BE2C (cell line): ENCODE measurements around the gene TIMM50.
"Not testable (repeated sequence)": the region's sequence is repeated elsewhere in the genome, so short reads cannot be mapped to it uniquely, and the experiment has no call there.

Experiments used
- DNase-seq: peaks from one replicate; pipeline ENCODE4 v3.0.0-alpha.2; 2020
- H3K27me3 ChIP-seq: fragments of 250-450 bp; sonication (Bioruptor Pico); 2 replicates; pipeline ENCODE4 v1.5.1; 2020; ENCODE audit warnings: mild to moderate bottlenecking
- H3K36me3 ChIP-seq: fragments of 250-450 bp; sonication (Bioruptor Pico); 2 replicates; pipeline ENCODE4 v1.5.1; 2020; ENCODE audit warnings: mild to moderate bottlenecking
- H3K4me1 ChIP-seq: fragments of 250-450 bp; sonication (Bioruptor Pico); 2 replicates; pipeline ENCODE4 v1.5.1; 2020
- H3K4me3 ChIP-seq: 2 replicates; pipeline ENCODE4 v1.5.1; 2011; ENCODE audit warnings: low read depth, low read length
- H3K9me3 ChIP-seq: fragments of 250-450 bp; sonication (Bioruptor Pico); 2 replicates; pipeline ENCODE4 v1.5.1; 2020
- CTCF ChIP-seq: IDR thresholded peaks from 2 replicates; pipeline ENCODE4 v1.5.1; 2012; ENCODE audit warnings: mild to moderate bottlenecking, low read depth, low read length

The TIMM50 gene

DNA sequence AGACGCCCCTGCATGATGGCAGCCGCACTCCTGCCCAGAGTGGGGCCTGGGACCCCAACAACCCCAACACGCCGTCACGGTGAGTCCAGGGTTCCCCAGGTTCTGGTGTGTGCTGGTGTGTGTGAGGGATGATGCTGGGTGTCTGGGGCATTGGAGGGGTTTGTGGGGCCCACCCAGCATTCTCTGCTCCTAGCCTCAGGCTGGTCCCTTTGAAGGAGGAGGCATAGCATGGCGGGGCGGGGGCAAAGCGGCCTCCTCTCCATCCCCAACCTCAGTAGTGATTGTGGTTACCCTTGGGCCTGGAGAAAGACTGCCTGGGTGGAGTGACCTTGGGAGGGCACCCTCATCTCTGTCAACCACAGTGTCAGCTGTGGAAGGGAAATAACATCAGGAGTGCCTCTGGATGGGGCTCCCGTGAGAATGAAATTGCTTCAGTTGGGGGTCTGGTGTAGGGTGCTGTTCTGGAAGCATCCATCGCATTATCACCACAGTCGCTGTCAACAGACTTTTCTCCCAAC is 7.1 kb upstream of the TIMM50 start:
- TF ChIP-seq CTCF, result no peak
- Histone ChIP-seq H3K9me3 (no peaks in the 10 kb centered on the region), H3K4me3 (no peak overlapping the region), H3K4me1 (no peaks in the 10 kb centered on the region), H3K27me3 (no peaks in the 10 kb centered on the region), H3K36me3 (peaks cover 75% of the 10 kb centered on the region)
- DNase-seq, result no peak

DNA sequence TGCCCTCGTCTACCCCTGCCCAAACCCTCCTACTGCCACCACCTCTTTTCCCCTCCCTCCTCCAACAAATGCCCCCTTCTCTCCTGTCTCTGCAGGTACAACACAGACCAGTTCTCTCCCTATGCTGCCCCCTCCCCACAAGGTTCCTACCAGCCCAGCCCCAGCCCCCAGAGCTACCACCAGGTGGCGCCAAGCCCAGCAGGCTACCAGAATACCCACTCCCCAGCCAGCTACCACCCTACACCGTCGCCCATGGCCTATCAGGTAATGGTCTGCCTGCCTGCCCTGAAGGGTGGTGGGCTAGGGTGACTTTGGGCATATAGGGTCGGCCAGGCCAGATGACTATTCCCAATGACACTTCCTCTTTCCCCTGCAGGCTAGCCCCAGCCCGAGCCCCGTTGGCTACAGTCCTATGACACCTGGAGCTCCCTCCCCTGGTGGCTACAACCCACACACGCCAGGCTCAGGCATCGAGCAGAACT is 6.5 kb upstream of the TIMM50 start:
- Histone ChIP-seq H3K27me3 (no peaks in the 10 kb centered on the region), H3K9me3 (no peaks in the 10 kb centered on the region), H3K36me3 (peaks cover 68% of the 10 kb centered on the region), H3K4me1 (no peaks in the 10 kb centered on the region), H3K4me3 (no peak overlapping the region)
- peak; percentile 90 for TF ChIP-seq CTCF
- DNase-seq, result peak; percentile 86

GRCh38 chr19:39475748-39476147 is 4.9 kb upstream of the TIMM50 start:
- H3K36me3 ChIP-seq, result peaks cover 52% of the 10 kb centered on the region
- H3K9me3 ChIP-seq, result no peaks in the 10 kb centered on the region
- H3K27me3 ChIP-seq, result no peaks in the 10 kb centered on the region
- peaks cover 4% of the 10 kb centered on the region; the same call in 1 of the 2 replicates for H3K4me1 ChIP-seq
- no peak for DNase-seq
- H3K4me3 ChIP-seq, result no peak overlapping the region
- no peak for TF ChIP-seq CTCF

DNA sequence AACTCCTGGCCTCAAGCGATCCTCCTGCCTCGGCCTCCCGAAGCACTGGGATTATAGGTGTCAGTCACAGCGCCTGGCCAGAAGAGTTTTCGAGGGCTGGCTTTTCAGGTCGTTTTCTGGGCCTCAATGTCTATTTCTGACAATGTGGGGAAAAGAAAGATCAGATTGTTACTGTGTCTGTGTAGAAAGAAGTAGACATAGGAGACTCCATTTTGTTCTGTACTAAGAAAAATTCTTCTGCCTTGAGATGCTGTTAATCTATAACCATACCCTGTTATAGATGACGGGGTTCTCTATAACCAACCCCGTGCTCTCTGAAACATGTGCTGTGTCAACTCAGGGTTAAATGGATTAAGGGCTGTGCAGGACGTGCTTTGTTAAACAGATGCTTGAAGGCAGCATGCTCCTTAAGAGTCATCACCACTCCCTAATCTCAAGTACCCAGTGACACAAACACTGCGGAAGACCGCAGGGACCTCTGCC is 1.3 kb upstream of the TIMM50 start:
- not testable (repeated sequence) for H3K27me3 ChIP-seq, DNase-seq, H3K4me1 ChIP-seq, H3K4me3 ChIP-seq, H3K9me3 ChIP-seq
- peaks cover 28% of the 10 kb centered on the region for H3K36me3 ChIP-seq

DNA sequence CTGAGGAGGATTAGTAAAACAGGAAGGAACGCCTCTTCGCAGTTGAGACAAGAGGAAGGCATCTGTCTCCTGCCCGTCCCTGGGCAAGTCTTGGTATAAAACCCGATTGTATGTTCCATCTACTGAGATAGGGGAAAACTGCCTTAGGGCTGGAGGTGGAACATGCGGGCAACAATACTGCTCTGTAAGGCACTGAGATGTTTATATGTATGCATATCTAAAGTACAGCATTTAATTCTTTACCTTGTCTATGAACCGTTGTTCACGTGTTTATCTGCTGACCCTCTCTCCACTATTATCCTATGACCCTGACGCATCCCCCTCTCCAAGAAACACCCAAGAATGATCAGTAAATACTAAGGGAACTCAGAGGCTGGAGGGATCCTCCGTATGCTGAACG is 722 bp upstream of the TIMM50 start:
- DNase-seq, result no peak

DNA sequence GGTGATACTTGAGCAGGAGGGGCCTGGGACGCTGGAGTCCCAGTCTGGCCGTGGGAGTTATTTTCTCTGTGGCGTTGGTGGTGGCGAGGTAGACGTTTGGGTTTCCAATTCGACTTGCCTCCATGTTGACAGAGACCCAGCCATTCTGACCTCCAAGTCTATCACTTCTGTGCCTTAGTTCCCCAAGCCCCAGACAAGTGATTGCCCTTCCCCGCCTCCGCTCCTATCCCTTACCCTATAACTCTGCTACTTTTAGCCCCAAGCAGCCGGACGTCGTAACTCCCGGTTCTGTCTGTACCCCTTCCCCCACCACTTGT is 549 bp downstream of the TIMM50 start:
- Histone ChIP-seq H3K27me3 (no peaks in the 10 kb centered on the region), H3K4me3 (peak overlapping the region; percentile 80), H3K4me1 (peaks cover 4% of the 10 kb centered on the region; the same call in 1 of the 2 replicates), H3K9me3 (no peaks in the 10 kb centered on the region), H3K36me3 (peaks cover 21% of the 10 kb centered on the region)
- DNase-seq, result no peak
- no peak for TF ChIP-seq CTCF

More for the DNA sequence above, 722 bp upstream of the TIMM50 start:
- Histone ChIP-seq H3K27me3 (no peaks in the 10 kb centered on the region), H3K4me3 (peak overlapping the region; percentile 80), H3K36me3 (peaks cover 25% of the 10 kb centered on the region), H3K9me3 (no peaks in the 10 kb centered on the region), H3K4me1 (peaks cover 4% of the 10 kb centered on the region; the same call in 1 of the 2 replicates)
- no peak for TF ChIP-seq CTCF
